Cardiac fibroblast (primary cell): Measurements from ENCODE around the gene TRMT1.

Source experiments
- DNase-seq, 2 donors: peaks; one replicate each; pipeline versions ENCODE4 v3.0.0 to v3.0.0-alpha.2; 2010; ENCODE audit warnings: low read depth in 2 of 2
- H3K4me3 ChIP-seq, 2 donors: replicated peaks in 1 of 2; 1 replicate in 1 of 2; 2 replicates in 1 of 2; pipeline ENCODE4 v1.5.1; 2011; ENCODE audit warnings: low read depth in 2 of 2, low read length in 2 of 2, mild to moderate bottlenecking in 2 of 2, moderate library complexity in 1 of 2
- TF ChIP-seq, protein P1 (sequence below): IDR thresholded peaks from one replicate; pipeline ENCODE4 v1.5.1; 2011; ENCODE audit warnings: low read depth, mild to moderate bottlenecking, low read length, inconsistent platforms

Gene TRMT1

DNA sequence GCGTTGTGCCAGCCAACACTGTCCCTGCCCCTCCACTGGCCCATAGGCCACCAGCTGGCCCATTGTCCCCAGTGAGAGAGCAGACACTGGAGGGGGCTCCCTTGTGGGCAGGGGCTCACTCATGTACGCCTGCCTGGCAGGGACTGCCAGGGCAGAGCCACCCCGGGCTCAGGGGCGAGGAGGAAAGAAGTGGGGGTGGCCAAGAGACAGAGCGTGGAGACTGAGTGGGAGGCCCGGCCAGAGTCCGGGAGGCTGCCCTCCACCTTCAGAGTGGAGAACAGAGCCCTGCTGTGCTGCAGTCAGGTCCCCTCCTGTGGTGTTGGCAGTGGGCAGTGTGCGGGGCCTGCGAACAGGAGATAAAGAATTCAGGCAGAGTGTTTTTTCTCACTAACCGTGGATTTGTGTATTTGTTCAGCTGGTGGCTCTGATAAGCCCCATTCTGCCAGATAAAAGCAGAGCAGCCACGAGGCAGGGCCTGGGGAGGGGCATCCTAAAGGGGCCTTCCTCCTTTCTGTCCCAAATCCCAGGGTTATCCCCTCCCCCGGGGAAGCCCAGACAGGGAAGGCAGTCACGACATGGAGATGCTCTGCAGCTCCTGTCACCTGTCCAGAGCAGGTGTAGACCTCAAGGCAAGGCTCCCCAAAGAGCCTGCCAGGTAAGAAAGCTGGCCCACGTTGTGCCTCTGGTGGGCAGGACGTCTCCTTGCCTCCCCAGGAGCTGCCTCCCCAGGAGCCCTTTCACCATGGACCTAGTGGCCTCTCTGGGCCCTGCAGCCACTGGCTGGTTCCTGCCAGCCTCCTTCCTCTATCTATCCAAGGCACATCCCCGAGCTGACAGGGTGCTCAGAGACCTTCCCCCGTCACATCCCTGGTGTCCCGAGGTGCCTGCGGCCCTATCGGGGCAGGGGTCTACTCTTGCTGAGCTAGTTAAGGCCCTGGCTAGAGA is 46.9 kb downstream of the TRMT1 start:
- TF ChIP-seq, protein P1, sequence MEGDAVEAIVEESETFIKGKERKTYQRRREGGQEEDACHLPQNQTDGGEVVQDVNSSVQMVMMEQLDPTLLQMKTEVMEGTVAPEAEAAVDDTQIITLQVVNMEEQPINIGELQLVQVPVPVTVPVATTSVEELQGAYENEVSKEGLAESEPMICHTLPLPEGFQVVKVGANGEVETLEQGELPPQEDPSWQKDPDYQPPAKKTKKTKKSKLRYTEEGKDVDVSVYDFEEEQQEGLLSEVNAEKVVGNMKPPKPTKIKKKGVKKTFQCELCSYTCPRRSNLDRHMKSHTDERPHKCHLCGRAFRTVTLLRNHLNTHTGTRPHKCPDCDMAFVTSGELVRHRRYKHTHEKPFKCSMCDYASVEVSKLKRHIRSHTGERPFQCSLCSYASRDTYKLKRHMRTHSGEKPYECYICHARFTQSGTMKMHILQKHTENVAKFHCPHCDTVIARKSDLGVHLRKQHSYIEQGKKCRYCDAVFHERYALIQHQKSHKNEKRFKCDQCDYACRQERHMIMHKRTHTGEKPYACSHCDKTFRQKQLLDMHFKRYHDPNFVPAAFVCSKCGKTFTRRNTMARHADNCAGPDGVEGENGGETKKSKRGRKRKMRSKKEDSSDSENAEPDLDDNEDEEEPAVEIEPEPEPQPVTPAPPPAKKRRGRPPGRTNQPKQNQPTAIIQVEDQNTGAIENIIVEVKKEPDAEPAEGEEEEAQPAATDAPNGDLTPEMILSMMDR: no peak
- DNase-seq: no peak
- no peak overlapping the region for H3K4me3 ChIP-seq

DNA sequence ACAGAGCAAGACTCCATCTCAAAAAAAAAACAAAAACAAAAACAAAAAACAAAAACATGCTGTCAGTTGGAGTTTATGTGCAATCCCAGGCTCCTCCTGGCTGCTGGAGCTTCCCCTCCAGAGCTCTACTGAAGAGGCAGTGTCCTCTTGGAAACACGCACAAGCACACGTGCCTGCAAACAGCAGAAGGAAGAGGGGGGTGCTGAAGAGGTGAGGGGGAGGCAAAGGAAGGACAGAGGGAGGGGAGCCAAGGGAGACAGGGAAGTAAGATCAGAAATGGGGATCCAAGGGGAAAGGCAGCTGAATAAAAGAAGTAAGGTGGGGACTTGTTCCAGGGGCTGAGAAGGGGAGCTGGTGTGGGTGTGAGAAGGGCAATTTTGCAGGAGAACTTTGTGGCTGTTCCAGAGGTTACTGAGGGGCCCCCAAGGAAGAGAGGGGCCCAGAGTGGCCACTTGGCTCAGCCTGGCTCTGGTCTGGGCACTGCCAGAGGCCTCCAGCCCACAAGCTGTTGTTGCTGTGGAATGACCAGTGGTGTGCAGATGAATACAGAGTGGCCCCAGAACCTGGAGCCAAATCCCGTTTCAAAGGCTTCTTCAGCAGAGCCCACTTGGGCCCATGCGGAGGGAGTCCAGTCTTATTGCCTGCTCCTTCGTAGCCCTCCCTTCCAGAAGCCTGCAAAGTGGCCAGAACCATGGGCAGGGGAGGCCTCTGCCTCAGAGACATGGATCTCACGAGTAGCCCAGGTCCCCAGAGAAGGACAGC is 48.3 kb downstream of the TRMT1 start:
- DNase-seq: no peak
- no peak overlapping the region for H3K4me3 ChIP-seq
- TF ChIP-seq, protein P1: no peak

DNA sequence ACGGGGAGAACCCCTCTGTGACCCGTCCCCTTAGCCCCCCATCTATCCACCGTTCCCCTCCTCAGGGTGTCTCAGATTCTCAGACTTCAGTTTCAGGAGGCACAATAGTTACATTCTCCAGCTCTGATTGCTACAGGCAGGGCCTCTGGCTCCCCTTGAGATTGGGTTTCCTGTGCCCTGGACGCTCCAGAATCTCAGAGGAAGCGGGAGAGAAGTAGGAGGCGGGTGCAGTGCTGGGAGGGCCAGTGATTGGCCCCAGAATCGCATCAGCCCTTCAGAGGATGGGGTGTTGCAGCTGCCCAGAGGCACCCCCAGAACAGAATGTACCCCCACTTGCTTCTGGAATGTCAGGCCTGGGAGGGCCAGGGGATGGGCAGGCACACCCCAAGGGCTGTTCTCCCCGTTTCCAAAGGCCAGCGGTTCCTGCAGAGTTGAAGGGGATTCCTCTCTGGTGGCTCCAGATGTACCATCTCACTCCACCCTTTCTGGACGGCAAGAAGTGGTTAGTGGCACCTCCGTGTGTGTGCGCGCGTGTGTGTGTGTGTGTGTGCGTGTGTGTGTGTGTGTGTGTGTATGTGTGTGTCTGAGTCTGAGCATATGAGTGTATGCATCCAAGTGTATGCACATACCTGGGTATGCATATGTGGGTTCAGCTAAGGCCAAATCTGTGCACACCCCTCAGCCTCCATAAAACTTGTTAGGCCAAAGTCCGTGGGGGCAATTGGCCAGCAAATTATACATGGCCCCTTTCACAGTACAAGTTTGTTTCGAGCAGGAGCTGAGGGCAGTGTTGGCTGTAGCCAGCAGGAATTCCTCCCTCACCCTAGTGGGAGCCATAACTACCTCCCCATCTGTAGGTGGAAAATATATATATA is 49.4 kb downstream of the TRMT1 start:
- peak in 1 of 2 donors; percentile 30 for DNase-seq
- H3K4me3 ChIP-seq: no peak overlapping the region
- TF ChIP-seq, protein P1: no peak

DNA sequence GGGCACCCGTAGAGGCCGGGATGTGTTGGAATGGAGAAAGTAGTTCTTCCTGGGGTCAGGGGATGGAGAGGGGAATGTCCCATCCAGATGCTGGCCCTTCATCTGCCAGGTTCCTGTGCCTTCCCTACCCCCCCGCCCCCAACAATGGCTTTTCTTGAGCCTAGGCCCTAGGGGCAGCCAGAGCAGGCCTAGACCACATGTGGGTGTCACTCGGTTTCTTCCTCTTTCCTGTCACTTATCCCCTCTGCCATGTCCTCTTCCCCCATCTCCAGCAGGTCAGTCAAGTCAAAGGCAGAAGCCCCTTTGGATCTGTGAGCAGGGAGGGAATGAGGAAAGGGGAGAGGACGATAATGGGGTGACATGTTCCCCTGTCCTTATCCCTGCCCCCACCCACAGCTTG is 50.3 kb downstream of the TRMT1 start:
- DNase-seq: no peak
- TF ChIP-seq, protein P1: no peak

DNA sequence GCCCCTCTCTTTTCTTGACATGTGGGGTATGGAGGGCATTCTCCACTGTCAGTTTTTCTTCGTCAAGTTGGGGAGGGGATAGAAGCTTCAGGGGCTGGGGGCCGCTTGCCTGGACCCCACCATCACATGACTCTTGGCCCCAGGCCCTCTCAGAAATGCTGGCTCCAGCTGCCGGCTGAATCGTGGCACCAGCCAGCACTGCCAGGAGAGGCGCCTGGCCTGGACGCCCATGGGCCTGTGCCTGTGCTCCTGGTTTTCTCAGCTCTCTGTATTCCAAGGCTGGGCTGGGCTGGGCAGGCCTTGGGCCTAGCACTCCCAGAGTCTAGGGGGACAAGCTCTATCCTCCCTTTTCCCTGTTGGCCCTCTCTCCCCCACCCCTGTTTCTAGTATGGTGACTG is 52.4 kb downstream of the TRMT1 start:
- TF ChIP-seq, protein P1: no peak
- H3K4me3 ChIP-seq: no peak overlapping the region
- DNase-seq: no peak

More for the DNA sequence above, 50.3 kb downstream of the TRMT1 start:
- H3K4me3 ChIP-seq: no peak overlapping the region

DNA sequence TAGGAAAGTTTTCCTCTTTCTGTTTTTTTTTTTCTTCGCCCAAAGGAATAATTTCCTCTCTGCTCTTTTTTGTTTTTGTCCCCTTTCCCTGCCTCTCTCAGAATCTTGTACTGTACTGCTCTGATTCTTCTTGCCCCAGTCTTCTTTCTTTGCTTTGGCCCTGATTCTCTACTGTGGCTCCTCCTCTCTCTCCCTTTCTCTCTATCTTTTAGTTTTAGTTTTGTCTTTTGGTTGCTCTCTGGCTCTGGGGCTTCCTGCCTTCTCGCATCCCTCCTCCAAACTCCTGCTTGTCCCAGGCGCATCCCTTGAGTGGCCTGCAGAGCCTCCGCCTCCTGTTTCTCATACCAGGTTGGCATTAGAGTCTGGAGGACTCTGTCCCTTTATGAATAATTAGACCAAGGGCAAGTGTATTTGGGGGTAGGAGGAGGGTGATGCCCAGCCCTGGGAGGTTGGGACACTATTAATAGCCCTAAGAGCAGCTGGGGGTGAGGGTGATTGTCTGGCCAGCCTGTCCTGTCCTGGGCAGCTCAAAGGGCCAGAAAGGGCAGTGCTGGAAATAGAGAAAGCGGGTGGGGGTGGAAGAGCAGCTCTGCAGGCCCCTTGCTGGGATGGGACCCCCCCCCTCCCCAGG is 53.0 kb downstream of the TRMT1 start:
- H3K4me3 ChIP-seq: no peak overlapping the region
- TF ChIP-seq, protein P1: no peak

More for the DNA sequence above, 53.0 kb downstream of the TRMT1 start:
- peak in 1 of 2 donors; percentile 16 for DNase-seq
